Stimulated activated CD8-positive, alpha-beta memory T cell treated with anti-CD3 and anti-CD28 coated beads, Interleukin-12 subunit alpha, Interleukin-12 subunit beta, amount 100 ng/mL, for 24 hours (primary cell): Measurements from ENCODE around the gene TMEM132C.

Source experiments
- DNase-seq: peaks from one replicate; pipeline ENCODE4 v3.0.0-alpha.2; 2020; ENCODE audit errors: extremely low read depth

Gene TMEM132C

GRCh38 chr12:128712622-128713021 is 445.7 kb downstream of the TMEM132C start:
- DNase-seq: no peak

DNA sequence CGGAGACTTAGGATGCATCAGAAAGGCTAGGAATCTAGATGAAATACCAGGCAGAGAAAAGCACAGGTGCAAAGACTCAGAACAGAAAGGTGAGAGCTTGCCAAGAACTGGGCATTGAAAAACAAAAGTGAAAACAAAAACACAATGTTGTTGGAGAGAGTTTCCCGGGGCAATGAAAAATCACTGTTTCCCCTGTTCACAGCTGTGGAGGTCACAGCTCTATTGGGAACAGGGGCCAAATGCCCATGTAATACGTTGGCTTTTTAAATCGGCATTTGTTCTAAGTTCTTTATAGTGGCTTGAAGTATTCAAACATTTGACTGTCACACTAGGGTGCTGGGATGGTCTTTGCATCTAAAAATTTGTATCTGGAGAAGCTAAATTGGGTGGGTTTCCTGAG is 448.5 kb downstream of the TMEM132C start:
- no peak for DNase-seq

DNA sequence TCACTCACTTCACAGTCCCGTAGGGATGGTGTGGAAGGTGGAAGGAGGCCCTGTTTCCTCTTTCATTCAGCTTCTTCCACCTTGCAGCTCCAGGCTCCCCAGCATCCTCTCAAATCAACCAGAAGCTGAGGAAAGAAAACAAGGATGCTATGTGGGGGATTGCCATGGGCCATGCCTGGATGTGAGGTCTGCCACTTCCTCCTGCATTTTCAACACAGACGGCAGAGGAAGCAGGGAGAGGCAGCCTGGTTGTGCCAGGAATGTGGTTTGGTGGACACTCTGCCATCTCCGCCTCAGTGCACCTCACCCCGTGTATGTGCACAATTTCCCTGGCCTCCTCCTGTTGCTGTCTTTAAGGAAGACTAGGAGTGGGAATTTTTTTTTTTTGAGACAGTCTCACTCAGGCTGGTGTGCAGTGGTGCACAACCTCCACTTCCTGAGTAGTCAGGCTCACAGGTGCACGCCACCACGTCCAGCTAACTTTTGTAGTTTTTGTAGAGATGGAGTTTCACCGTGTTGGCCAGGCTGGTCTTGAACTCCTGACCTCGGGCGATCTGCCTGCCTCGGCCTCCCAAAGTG is 457.6 kb downstream of the TMEM132C start:
- no peak for DNase-seq

DNA sequence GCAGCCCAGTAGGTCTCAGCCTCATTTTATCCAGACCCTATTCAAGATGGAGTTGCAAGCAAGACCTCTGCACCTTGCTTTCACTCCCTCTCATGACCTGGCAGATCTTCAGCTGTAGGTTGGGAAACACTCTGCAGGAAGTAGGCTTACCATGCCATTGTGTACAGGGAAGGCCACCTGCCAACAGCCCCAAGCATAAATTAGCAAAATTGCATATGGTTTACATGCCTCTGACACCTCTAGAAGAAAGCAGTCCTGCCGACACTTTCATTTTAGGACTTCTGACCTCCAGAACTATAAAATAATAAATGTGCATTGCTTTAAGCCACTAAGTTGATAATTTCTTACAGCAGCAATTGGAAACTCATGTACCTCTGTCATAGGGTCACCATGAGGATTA is 459.9 kb downstream of the TMEM132C start:
- DNase-seq: no peak

GRCh38 chr12:128727461-128727860 is 460.5 kb downstream of the TMEM132C start:
- no peak for DNase-seq

GRCh38 chr12:128727999-128728398 is 461.0 kb downstream of the TMEM132C start:
- no peak for DNase-seq

DNA sequence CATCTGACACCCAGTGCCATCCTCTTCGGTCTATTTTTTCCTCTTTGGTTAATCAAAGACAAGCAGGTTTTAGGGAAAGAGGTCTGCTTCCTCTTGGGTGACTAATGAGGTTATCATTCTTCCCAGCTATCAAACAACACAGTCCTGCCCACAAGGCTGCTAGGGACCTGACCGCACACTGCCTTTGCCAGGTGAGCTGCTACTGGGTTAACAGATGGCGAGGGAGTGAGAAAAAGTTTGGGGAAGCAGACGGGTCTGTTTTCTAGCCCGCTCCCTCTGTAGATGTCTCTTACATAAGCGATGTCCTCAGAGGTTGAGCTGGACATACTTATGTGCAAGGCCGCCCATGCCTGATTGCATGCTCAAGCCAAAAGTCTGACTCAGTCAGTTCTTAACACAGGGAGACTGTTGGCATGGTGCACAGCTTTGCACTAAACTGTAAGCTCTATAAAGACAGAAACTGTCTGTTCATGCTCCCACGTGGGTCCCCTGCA is 462.7 kb downstream of the TMEM132C start:
- DNase-seq: no peak

- no peak for DNase-seq
Observed at GRCh38 chr12:128734371-128734770, 467.4 kb downstream of the TMEM132C start.

GRCh38 chr12:128737292-128737966 is 470.5 kb downstream of the TMEM132C start:
- no peak for DNase-seq

DNA sequence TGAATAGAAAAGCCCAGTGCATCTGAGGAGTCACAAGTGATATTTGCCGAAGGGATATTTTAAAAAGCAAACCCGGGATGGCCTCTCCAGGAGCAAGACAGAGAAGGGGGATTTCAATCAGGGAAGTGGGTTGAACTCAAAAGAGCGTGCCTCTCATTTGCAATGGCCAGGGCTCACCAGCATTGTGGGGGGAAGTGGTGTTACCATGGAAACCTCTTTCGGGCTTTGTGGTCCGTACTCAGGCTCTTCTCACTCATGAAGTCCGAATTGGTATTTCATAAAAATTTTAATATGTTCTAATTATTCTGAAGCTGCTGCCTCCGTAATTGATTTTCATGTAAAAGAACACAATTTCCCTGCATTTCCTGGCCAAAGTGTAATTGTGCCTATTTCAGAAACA is 476.9 kb downstream of the TMEM132C start:
- no peak for DNase-seq

- no peak for DNase-seq
Observed at GRCh38 chr12:128745772-128746689, 479.1 kb downstream of the TMEM132C start.

- DNase-seq: no peak
Observed at GRCh38 chr12:128747441-128747840, 480.5 kb downstream of the TMEM132C start.

DNA sequence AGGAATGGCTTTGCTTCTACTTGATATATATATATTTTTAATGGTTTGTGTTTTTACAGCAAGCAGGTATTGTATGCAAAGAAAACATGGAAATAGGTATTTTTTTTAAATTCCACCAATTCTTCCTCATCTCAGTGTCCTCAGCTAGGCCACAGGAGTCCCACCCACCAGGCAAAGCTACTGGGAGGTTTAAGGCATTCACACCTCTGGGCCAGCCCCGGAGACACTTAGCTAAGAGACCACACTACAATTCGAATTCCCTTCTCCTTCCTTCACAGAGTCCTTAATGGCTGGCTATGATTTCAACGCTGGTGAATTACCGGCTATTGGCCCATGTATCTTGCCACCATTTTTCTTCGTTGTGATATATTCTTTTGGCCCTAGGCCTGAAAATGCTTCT is 485.4 kb downstream of the TMEM132C start:
- DNase-seq: no peak

- DNase-seq: no peak
Observed at GRCh38 chr12:128753438-128753837, 486.5 kb downstream of the TMEM132C start.

DNA sequence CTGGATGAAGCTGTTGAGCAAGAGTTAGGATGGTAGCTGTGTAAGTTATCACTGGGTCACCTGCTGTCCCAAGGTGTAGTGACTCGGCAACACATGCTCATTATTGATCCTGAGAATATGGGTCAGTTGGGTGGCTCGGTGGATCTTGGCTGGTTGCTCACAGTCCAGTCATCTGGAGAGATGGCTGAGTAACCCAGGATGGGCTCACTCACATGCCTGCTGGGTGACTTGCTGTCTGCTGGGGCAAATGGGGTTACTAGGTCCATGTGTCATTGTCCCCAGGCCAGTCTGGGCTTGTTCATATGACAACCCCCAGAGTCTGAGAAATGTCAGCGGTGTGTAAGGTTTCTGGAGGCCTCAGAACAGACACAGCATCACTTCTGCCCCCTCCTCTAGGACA is 487.3 kb downstream of the TMEM132C start:
- DNase-seq: no peak

DNA sequence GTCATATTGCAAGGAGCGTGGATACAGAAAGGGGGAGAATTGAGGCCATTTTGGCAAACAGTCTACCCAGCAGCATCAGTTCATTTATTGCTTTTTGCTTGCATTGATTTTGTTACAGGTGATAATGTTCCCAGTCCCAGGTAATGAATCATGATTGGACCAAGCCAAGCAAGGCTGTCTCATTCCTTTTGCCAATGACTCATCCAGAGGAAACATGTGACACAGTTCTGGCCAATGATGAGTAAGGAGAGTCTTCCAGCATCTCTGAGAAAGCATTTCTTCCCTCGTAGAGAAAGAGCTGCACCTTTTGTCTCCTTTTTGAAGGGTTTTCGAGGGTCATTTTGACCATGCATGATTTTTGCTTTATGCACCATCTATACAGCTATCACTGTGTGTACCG is 488.6 kb downstream of the TMEM132C start:
- no peak for DNase-seq
